Muscle of arm (tissue), 12 donors: ENCODE results near the gene SLC17A2. TPM values are rescaled to one million over a fixed set of nuclear protein-coding genes. Genes with fewer than 3 reads are reported as not detected.
A peak's percentile ranks its signal among the peaks of the same experiment; 100 is the strongest.
"Not testable (repeated sequence)": the region's sequence is repeated elsewhere in the genome, so short reads cannot be mapped to it uniquely, and the experiment has no call there.

Source experiments
- DNase-seq: peaks from one replicate; pipeline ENCODE4 v3.0.0-alpha.2; 2013
- polyA plus RNA-seq, 12 donors: library from polyadenylated mRNA; unstranded; fragments of 120-200 nt; gene quantifications; one replicate each; pipeline ENCODE4 v1.2.1, GENCODE V29; 2013; ENCODE audit not compliant: insufficient read length in 12 of 12

SLC17A2 gene
- polyA plus RNA-seq, 12 donors: 0.11 to 0.30 TPM; not detected in 10

DNA sequence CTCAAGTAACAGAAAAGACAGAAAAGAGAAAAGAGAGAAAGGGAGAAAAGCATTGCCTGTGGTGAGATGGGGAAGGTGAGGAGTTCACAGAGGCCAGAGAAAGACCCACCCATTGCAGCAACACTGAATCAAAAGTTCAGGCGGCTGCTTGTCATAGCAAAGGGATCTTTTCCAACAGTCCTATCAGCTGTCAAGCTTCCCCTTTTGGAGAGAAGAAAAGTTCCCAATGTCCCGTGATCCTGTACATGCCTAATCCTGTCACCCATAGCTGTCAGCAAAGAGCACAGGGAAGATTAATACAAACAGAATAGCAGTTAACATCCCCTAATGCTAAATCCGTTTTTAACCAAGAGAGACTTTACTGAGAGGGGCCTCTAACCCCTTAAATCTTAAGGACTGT, 23.2 kb upstream of the SLC17A2 start:
- DNase-seq: no peak

DNA sequence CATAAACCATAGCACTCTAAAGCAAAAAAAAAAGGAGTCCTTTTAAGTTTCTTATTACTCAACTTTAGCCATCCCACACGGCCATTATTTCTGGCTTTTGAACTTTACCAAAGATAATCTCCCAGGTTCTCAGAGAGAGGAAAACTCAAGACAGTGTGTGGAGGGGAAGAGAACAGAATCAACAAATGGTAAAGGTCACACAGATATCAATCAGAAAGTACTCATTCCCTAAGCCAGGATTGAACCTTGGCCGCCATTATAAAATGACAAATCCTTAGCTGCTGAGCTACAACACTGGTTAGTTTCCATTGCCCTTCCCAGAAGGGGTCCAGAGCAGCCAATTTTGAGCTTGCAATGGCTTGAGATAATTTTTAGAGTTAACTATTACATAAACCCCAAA, 22.0 kb upstream of the SLC17A2 start:
- no peak for DNase-seq

DNA sequence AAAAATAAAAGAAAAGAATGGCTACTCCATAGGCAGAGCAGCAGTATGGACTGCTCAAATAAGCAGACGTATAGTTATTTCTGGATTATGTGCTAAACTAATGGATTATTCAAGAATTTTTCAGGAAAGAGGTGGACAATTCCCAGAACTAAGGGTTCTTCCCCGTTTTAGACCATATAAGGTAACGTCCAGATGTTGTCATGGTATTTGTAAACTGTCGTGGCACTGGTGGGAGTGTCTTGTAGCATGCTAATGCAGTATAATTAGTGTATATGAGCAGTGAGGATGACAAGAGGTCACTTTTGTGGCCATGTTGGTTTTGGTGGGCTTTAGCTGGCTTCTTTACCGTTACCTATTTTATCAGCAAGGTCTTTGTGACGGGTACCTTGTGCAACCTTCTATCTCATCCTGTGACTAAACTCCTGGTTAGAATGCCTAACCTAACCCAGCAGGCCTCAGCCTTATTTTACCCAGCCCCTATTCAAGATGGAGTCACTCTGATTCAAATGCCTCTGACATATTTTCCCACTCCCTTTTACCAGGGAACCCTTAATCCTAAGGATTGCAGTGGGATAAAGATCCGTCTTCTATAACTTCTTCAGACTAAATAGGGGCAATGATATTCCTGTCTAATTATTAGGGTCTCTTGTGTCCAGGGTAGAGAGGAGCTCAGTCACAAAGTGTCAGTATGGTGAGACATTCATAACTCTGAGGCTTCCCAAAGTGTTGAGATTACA, 21.0 kb upstream of the SLC17A2 start:
- no peak for DNase-seq

DNA sequence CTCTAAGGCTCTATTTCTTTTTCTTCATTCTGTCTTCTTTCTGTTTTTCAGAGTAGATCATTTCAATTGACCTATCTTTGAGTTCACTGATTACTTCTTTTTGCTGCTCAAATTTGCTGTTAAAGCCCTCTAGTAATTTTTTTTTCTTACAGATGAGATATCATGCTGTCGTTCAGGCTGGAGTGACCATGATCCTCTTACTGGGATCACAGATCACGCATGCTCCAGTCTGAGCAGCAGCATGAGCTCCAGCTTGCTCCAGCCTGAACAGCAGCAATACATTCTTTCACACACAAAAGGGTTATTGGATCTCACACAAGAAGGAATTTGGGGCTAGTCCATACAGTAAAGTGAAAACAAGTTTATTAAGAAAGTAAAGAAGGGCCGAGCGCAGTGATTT, 19.8 kb upstream of the SLC17A2 start:
- no peak for DNase-seq

DNA sequence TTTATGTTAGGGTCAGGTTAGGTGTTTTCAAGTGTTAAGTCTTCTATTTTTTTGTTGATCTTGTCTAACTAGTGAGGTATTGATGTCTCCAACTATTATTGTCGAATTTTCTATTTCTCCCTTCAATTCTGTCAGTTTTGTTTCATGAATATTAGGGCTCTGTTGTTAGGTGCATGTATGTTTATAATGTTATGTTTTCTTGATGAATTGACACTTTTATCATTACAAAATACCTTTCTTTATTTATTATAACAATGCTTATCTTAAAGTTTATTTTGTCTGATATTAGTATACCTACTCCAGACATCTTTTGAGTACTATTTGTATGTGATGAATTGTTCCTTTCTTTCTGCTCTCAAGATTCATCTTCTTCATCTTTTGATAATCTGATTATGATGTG, 19.2 kb upstream of the SLC17A2 start:
- no peak for DNase-seq

DNA sequence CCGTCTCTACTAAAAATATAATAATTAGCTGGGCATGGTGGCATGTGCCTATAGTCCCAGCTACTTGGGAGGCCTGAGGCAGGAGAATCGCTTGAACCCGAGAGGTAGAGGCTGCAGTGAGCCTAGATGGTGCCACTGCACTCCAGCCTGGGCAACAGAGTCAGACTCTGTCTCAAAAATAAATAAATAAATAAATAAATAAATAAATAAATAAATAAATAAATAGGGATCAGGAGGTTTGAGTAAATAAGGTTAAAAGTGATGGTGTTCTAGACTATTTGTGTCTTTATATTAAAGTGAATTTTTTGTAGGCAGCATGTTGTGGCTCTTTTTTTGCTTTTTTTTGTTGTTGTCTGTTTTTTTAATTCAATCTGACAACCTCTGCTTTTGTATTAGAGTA, 17.0 kb upstream of the SLC17A2 start:
- not testable (repeated sequence) for DNase-seq

DNA sequence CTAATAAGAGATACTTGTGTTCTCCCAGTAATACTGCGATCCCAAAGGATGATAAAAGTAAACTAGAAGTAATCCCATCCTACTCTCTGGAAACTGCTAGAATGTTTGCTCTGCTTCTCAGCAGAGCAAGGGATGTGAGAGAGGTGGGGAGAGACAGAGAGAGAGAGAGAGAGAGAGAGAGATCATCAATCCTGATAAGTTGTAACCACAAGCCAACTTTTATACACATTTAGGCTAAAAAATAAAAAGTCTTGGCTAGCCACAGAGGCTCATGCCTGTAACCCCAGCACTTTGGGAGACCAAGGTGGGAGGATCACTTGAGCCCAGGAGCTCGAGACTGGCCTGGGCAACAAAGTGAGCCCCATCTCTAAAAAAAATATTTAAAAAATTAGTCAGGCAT, 16.1 kb upstream of the SLC17A2 start:
- DNase-seq: no peak

DNA sequence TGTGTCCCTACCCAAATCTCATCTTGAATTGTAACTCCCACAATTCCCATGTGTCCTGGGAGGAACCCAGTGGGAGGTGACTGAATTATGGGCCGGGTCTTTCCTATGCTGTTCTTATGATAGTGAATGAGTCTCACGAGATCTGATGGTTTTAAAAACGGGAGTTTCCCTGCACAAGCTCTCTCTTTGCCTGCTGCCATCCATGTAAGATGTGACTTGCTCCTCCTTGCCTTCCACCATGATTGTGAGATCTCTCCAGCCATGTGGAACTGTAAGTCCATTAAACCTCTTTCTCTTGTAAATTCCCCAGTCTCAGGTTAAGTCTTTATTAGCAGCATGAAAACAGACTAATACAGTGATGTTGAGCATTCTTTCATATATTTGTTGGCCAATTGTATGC, 15.2 kb upstream of the SLC17A2 start:
- not testable (repeated sequence) for DNase-seq

DNA sequence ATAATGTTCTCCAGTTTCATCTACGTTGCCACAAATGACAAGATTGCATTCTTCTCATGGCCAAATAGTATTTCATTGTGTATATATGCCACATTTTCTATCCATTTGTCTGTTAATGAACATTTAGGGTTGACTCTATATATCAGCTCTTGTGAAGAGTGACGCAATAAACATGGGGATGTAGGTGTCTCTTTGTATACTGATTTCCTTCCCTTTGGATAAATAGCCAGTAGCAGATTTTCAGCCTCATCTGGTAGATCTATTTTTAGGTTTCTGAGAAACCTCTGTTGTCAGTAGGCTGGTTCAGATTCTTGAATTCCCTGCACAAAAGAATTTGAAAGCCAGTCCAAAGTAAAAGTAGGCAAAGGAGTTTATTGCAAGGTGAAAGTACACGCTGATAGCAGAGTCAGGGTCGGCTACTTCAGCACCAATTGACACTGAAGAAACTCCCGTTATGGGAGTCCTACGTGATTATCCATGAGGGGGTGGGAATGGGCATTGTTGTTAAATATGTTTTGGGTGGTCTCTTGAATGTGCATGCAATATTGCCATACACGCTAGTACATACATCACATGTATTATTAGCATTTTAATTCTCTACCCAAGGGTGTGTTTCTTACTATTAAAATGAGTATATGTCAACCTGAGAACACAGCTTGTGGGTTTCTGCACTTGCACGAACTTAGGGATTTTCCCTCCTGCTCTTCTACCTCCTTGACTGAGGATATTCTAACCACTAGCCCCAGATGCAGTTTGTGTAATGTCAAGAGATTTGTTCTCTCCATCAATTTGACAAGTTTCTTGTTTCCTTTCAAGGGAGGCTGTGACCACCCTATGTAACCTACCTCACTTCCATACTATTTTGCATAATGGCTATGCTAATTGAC, 14.4 kb upstream of the SLC17A2 start:
- no peak for DNase-seq

DNA sequence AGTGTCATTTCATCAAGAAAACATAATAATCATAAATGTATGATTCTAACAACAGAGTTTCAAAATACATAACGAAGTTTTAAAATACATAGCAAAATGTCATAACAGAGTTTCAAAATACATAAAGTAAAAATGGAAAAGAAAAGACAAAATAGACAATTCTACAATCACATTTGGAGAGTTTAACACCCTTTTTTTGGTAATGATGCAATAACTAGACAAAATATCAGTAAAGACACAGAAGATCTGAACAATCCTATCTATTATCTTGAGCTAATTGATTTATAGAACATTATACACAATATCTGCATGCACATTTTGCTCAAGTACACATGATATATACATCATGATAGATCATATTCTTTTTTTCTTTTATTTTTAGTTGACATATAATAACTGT, 13.4 kb upstream of the SLC17A2 start:
- no peak for DNase-seq

DNA sequence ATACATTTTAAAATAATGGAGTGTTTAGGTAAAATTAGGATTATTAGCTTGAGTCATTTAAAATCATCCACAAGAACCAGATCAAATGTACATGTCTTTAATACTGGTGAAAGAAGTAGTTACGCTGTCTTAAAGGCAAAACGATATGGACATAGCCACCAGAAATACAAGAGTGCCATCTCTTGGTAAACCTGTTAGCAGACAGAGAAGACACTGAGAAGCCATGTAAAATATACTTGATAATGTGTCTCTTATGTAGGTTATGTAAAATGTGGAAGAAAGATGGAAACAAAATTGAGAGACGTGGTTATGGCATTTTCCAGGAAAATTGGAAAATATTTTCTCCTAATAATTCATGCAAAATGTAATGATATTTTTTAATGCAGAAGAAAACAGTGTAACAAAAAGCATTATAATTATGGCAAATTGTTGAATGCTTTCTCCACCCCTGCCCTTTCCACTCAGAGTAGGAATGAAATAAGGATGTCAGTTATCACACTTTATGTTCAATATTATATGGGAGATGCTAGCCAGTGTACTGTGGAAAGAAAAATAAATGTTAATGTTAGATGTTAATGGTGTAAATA, 12.2 kb upstream of the SLC17A2 start:
- DNase-seq: peak; percentile 35

DNA sequence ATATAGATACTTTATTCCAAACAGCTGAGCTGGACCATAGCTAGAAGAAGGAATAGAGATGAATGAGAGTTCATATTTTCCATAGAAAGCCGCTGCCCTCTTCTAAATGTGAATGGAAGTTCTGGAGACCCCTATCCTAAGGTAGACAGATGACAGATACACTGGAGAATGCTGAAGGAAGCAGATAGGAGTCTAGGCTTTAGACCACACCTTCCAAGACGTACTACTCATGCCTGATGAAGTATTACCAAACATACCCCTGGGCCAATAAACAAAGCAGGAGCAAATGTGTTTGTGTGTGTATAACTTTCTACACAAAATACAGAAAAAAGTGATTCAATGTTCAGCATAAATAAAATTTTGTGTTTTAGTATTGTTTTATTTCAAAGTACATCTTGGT, 9.1 kb upstream of the SLC17A2 start:
- DNase-seq: no peak

DNA sequence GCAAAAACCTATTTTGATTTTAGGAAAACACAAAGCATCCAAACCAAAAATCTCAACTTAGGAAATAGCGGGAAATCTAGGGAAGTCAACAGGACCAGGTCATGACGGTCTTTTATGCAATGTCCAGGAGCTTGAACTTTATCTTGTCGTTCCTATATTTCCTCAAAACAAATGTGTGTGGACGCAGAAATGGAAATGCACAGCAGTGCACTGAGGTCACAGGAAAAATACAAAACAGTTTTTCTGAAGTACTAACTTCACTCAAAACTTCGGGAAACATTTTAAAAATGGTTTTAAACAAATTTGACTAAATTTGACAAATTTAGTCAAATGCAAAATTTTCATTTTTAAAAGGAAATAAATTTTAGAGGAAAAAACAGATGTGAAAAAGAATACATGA, 5.5 kb upstream of the SLC17A2 start:
- DNase-seq: no peak

DNA sequence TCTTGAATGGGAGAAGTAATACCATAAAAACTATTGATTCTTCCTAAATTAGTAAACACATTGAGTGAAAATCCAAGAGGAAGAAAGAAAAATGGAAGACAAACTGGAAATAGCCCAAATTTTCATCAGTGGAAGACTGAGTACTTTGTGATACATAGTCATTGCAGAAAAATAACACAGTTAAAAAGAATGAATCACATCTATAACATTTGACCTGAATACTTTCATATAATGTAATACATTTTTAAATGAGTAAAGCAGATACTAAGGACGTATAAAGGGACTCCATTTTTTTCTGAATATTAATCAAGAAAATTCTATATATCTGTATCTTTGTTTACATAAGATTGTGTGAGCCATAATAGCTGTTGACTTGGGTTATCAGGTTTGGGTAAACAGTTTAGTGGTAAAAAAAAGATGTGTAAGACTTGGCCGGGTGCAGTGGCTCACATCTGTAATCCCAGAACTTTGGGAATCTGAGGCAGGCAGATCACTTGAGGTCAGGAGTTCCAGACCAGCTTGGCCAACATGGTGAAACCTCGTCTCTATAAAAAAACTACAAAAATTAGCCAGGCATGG, 4.3 kb upstream of the SLC17A2 start:
- no peak for DNase-seq

DNA sequence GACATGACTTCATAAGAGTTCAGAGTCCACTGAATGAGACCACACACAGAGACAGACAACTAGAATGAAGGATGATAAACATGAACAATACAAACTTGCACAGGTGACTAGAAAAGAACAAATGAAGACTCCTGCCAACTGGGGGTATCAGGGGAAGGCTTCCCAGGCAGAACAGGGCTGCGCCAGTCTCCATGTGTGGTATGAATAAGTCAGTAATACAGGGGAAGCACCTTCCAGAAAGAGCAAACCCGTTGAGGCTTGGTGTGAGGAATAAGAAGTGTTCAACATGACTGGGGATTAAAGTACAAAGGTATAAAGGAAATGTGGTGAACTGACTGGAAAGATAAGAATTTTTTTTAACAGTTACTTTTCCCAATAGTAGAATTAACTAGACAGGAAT, 3.7 kb upstream of the SLC17A2 start:
- DNase-seq: no peak

DNA sequence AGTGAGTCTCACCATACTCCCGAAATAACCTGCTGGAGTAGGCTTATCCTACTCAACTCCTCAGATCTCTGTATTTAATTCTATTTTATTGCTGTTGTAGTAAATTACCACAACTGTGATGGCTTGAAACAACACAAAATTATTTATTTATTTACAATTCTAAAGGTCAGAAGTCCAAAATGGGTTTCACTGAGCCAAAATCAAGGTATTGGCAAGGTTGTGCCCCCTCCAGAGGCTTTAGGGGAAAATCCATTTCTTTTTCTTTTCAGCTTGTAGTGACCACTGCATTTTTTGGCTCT, 869 bp upstream of the SLC17A2 start:
- DNase-seq: no peak

DNA sequence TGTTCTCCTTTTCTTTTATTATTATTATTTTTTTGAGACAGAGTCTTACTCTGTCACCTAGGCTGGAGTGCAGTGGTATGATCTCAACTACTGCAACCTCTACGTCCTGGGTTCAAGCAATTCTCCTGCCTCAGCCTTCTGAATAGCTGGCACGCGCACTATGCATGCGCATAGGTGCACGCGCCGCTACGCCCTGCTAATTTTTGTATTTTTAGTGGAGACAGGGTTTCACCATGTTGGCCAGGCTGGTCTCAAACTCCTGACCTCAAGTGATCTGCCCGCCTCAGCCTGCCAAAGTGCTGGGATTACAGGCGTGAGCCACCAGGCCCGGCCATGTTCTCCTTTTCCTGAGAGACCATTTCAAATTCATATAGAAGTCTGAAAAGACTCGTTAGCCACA, 706 bp downstream of the SLC17A2 start:
- DNase-seq: not testable (repeated sequence)

DNA sequence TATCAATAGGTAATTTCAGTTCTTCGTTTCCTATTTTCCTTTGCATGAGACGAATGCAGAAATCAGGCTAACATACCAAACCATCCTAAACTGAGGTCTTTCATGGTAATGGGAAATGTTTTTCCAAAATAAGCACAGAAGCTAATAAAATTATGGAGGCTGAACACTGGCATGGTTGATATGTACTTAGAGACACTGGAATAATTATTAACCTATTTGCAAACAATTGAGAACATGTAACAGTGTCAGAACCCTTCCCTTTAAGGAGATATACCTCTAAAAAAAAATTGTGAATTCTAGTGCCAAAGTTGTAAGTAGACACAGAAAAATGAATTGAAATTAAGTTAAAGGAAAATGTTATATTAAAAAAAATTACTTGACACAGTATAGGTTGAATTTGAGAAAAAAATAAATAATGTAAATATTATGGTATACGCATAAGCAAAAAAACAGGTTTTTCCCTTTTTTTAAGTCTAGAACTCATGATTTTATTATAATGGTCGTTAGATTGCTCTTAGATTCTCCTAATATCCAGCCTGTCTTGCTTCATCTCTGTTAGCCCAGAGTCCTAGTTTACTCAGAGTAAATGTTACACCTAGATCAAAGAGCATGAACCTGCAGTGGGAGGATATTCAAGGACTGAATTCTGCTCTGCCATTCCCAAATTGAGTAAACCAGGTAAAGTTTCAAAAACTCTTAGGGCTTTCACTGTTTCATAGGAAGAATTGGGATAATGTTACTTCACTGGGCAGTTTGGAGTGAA, 1.7 kb downstream of the SLC17A2 start:
- no peak for DNase-seq

DNA sequence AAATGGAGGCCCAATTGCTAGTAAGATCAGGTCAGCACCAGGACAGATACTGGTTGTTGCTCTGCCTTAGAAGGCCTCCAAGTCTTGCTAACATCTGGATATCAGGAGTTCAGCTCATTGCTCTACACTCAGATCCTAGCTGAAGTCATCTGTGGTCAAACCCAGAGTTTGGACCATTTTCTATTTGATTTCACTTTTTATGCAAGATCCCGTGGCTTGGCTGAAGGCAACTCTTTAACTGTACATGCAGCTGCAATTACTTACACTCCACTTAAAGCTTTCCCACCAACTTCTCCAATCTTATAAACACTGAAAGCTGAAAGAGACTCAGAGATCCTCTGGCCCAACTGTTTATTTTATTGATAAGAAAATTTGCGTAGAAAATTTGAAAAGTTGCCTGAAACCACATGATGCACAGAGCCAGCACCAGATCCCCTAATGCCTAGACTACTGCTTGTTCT, 2.7 kb downstream of the SLC17A2 start:
- DNase-seq: peak; percentile 8

DNA sequence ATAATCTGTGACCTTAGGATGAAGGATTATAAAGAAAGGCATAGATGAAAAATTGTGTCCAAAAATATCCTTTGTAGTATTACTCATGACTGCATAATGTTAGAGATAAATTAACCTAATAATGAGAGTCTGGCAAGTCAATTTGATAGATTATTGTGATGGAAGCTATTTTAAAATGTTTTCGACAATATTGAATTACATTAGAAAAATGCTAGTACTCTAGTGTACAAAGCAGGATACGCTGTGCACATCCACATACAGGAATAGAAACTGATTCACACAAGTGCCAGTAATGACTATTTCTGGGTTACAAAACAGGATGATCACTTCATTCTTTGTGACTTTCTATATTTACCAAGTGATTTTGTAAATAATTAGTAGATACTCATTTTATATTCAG, 3.3 kb downstream of the SLC17A2 start:
- DNase-seq: no peak

DNA sequence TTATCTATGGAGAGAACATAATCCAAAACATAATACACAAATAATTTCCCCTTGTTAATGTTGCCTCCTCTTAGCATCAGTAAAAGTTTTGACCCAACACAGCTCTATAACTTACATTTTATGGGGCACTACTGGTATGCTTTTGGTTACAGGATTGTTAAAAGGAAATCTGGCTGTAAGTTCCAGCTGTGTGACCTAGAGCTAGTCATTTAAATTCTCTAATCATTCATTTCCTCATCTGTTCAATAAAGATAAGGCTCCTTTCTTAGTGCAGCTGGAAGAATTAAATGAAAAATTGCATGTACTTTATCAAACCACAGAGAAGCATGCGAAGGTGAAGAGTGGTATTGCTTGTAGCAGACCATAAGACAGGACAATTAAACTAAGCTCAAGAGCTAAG, 4.6 kb downstream of the SLC17A2 start:
- no peak for DNase-seq

DNA sequence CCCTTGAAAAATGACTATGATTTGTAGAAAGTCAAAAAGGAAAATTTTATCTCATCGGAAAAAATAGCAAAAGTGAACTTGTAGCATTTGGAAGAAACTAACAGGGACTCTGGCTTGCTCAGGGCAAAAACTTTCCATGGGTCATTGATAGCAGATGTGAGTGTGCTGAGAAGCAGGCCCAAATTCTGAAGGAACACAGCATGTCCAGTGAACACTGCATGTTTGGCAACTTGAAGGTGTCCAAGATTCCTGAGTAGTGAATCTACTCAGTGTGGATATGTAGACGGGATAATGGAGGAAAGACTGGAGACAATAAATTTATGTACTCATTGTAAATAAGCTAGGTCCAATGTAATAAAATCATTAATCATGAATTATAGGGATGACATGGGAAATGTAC, 8.2 kb downstream of the SLC17A2 start:
- DNase-seq: peak; percentile 23
